A549 treated with dexamethasone at 1 μM for 4 hours (cell line): ENCODE results near the gene DHRS3. TPM values are rescaled to one million over a fixed set of nuclear protein-coding genes. Genes with fewer than 3 reads are reported as not detected.

Source experiments
- total RNA-seq: library from RNA; stranded (reverse); fragments of 200-300 nt; extraction: Qiagen RNA extraction; gene quantifications from 5 replicates; pipeline ENCODE4 v1.2.3, GENCODE V29; 2022

The DHRS3 gene, protein sequence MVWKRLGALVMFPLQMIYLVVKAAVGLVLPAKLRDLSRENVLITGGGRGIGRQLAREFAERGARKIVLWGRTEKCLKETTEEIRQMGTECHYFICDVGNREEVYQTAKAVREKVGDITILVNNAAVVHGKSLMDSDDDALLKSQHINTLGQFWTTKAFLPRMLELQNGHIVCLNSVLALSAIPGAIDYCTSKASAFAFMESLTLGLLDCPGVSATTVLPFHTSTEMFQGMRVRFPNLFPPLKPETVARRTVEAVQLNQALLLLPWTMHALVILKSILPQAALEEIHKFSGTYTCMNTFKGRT
- total RNA-seq = 41.9 to 52.6 TPM (median 50.9 TPM) in 5 replicates

GRCh38 chr1:12617901-12618660 is at the start of gene DHRS3:
Gene DHRS3 (minus strand): TSS chr1:12618210. CDS start chr1:12617348, 862 bp downstream.

DNA sequence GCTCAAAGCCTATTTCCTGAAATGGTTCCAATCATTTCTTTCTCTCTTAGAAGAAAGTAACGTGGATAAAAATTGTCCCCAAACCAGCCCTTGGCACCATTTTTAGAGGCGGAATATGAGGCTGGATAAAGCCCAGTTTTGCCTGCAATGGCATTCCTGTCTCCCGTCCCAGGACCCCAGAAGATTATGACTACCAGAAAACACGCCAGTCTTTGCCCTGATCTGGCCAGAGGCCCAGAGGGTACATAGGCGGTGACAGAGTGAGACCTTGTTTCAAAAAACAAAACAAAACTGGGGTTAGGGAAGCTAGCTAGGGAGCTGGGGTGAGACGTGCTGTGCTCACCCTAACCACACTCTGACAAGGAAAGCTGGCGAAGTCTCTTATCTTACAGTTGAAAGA is 25.8 kb upstream of the DHRS3 start, which contains the start of gene AADACL4:
TSS of gene AADACL4 (plus strand) at position 301 of the 400 bp plus-strand sequence. CDS start 462 bp downstream, outside the sequence.

Other genes starting within 250 kb of the DHRS3 start
- gene AADACL4, start 25.9 kb upstream of the DHRS3 start, total RNA-seq = not detected in 5 replicates
- not detected in 5 replicates for gene AADACL3, start 97.9 kb upstream of the DHRS3 start, total RNA-seq
- gene CFAP107, start 128.0 kb upstream of the DHRS3 start, total RNA-seq = not detected in 5 replicates
- not detected in 5 replicates for gene PRAMEF12, start 155.5 kb upstream of the DHRS3 start, total RNA-seq
- gene PRAMEF1, start 173.2 kb upstream of the DHRS3 start, total RNA-seq = 0.05 to 0.13 TPM (median 0.09 TPM) in 5 replicates
- gene PRAMEF11, start 213.2 kb upstream of the DHRS3 start, total RNA-seq = not detected in 5 replicates
- not detected in 5 replicates for gene HNRNPCL1, start 230.5 kb upstream of the DHRS3 start, total RNA-seq
- gene PRAMEF2, start 238.9 kb upstream of the DHRS3 start, total RNA-seq = 0.07 to 0.24 TPM (median 0.13 TPM) in 5 replicates